ENCODE data around the gene DNAJC21.
A peak's percentile ranks its signal among the peaks of the same experiment; 100 is the strongest.

DNAJC21 gene

GRCh38 chr5:34986965-34987364 is 57.6 kb downstream of the DNAJC21 start:
- no peak for DNase-seq

- DNase-seq: no peak
Observed at GRCh38 chr5:34991486-34992238, 62.3 kb downstream of the DNAJC21 start.

DNA sequence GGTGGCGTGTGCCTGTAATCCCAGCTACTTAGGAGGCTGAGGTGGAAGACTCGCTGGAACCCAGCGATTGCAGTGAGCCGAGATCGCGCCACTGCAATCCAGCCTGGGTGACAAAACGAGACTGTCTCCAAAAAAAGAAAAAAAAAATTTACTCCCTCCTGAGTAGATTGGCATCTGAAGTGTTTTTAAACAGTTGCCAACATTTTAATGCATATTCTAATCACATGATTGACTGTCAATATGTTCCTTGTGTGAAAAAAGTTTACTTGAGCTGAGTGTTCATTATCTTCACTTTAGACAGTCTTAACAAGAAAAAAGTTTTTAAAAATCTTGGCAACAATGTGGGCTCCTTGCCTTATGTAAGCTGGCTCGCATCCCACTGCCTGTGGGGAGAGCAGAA is 64.6 kb downstream of the DNAJC21 start:
- DNase-seq: no peak

GRCh38 chr5:34996261-34996660 is 66.9 kb downstream of the DNAJC21 start:
- DNase-seq: no peak

GRCh38 chr5:34998058-34998789 is 68.9 kb downstream of the DNAJC21 start:
- DNase-seq: no peak

GRCh38 chr5:35001842-35002241 is 72.5 kb downstream of the DNAJC21 start:
- DNase-seq: no peak

GRCh38 chr5:35002459-35002858 is 73.1 kb downstream of the DNAJC21 start:
- no peak for DNase-seq

DNA sequence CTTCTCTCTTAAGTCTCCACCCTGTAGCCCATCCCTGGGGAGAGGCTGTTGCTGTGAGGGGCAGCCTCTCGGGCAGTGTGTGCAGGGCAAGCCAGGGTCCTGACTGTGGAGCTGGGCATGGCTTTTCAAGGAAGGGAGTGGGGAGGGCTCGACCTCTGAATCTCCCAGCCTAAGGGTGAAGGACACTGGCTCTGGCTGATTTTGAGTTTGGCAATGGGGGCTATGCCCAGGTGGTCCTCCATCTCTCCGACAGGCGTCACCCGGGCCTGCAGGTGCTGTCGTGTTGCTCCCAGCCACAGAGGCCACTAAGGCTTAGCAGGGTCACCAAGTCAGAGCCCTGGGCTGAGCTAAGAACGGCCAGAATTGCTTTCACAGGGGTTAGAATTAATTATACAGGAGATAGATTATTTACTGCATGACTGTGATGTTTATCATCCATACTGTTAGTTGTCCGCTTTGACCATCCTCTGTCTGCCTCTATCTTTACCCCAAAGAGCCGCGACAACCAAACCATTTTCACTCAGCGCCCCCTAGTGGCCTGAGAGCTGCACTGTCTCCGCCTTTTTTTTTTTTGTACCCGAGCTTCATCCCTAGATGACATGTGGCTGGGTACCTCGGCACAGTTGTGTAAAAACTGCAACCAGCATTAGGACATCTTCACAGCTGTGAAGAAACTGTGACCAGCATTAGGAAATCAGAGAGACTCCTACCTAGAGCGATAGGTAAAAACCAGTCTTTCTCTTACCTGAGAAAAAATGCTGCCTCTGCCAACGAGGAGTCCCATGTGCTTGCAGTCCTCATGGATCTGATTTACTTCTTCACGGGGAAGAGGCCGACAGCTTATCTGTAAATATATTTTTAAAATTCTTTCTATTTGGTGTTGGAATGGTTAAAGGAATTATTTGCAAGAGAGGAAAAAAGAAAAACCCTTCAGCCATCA is 73.9 kb downstream of the DNAJC21 start:
- DNase-seq: peak; percentile 58

- no peak for DNase-seq
Observed at GRCh38 chr5:35004200-35004599, 74.8 kb downstream of the DNAJC21 start.

DNA sequence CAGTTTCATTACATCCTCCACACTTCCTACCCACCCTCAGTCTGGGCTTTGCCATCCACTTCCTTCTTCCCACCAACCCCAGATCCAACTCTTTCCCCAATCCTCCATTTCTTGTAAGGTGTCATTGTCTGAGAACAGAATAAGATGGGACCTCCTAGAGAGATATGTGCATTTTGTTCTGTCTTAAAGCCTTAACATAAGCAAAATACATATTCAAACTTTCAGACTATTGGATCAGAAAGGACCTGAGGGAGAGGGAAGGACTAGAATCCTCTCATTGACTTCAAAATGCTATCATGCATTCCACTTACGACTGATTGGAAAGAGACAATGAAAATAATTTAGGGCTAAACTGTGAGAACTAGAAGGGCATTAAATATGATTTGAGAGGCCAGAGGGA is 75.4 kb downstream of the DNAJC21 start:
- DNase-seq: no peak
